GM12878 (cell line): ENCODE data around the gene PLA2G5. TPM values are rescaled to one million over a fixed set of nuclear protein-coding genes. Genes with fewer than 3 reads are reported as not detected.

Experiments used
- ATAC-seq: fragments of 200-7000 bp; cut with Tn5 transposase; 3 replicates; pipeline ENCODE4 v1.9.1; 2020; ENCODE audit warnings: mild to moderate bottlenecking, moderate library complexity
- BruUV-seq: library from RNA; stranded (reverse); fragments of 400-500 nt; replicated peaks from 2 replicates; lab custom pipeline; 2021; lab: Mats Ljungman, UMichigan
- CTCF ChIA-PET: fragments of 300-600 bp; sonication (Branson Sonifier 250); formaldehyde crosslinking; extraction: SDS; loops from one replicate; lab custom pipeline; 2021; ENCODE audit warnings: inconsistent platforms; lab: Yijun Ruan, JAX
- POLR2A ChIA-PET: fragments of 350-600 bp; formaldehyde crosslinking; extraction: SDS; loops from one replicate; lab custom pipeline; 2021; ENCODE audit warnings: inconsistent platforms; lab: Charles Lee
- RAD21 ChIA-PET: fragments of 300-600 bp; sonication (Branson Sonifier 250); formaldehyde crosslinking; loops from one replicate; lab custom pipeline; 2023; ENCODE audit warnings: antibody characterized with exemption; ENCODE audit not compliant: unreplicated experiment; lab: Charles Lee
- SMC1A ChIA-PET: fragments of 300-600 bp; sonication (Branson Sonifier 250); formaldehyde crosslinking; loops from one replicate; lab custom pipeline; 2023; ENCODE audit not compliant: unreplicated experiment, uncharacterized antibody; lab: Charles Lee
- DNase-seq: peaks from one replicate; pipeline ENCODE4 v3.0.0-alpha.2; 2011; ENCODE audit warnings: low read depth, low spot score
- FAIRE-seq: peaks from 3 replicates; lab custom pipeline; 2011; peaks lifted over from hg19 to GRCh38; lab: Jason Lieb, UNC
- H2AFZ ChIP-seq: 2 replicates; pipeline ENCODE4 v1.6.0; 2011; ENCODE audit warnings: low read depth, low read length, control low read depth; ENCODE audit not compliant: control insufficient read depth
- H3K27ac ChIP-seq: 2 replicates; pipeline ENCODE4 v1.5.1; 2011; ENCODE audit warnings: control low read depth; ENCODE audit not compliant: control insufficient read depth, insufficient read depth
- H3K27me3 ChIP-seq, 2 experiments: replicated peaks in 1 of 2; 2 replicates each; pipeline versions ENCODE4 v1.6.0 to v1.6.1; 2011; ENCODE audit warnings: low read length in 1 of 2; ENCODE audit not compliant: control insufficient read depth in 2 of 2, insufficient read depth in 2 of 2
- H3K36me3 ChIP-seq, 2 experiments: 2 replicates each; pipeline ENCODE4 v1.5.1; 2011; ENCODE audit warnings: low read length in 1 of 2; ENCODE audit not compliant: control insufficient read depth in 2 of 2, insufficient read depth in 2 of 2
- H3K4me1 ChIP-seq: 2 replicates; pipeline ENCODE4 v1.6.1; 2011; ENCODE audit warnings: mild to moderate bottlenecking, low read length, moderate library complexity, mixed read lengths; ENCODE audit not compliant: control insufficient read depth, insufficient read depth
- H3K4me2 ChIP-seq: 2 replicates; pipeline ENCODE4 v1.6.0; 2011; ENCODE audit warnings: control low read depth; ENCODE audit not compliant: control insufficient read depth, insufficient read depth
- H3K4me3 ChIP-seq: fragments of 200-600 bp; sonication (generic); 2 replicates; pipeline ENCODE4 v1.5.1; 2016
- H3K79me2 ChIP-seq: 2 replicates; pipeline ENCODE4 v1.6.0; 2011; ENCODE audit warnings: low read length; ENCODE audit not compliant: control insufficient read depth, insufficient read depth
- H3K9ac ChIP-seq: 2 replicates; pipeline ENCODE4 v1.8.0; 2011; ENCODE audit warnings: low read length, control low read depth, mixed read lengths; ENCODE audit not compliant: control insufficient read depth, insufficient read depth
- H3K9me3 ChIP-seq: replicated peaks from 3 replicates; pipeline ENCODE4 v1.5.1; 2011; ENCODE audit warnings: mild to moderate bottlenecking, low read length; ENCODE audit not compliant: control insufficient read depth, insufficient read depth
- H4K20me1 ChIP-seq: 2 replicates; pipeline ENCODE4 v1.6.0; 2011; ENCODE audit not compliant: control insufficient read depth, insufficient read depth
- RAD51 ChIP-seq: fragments of 450-650 bp; IDR thresholded peaks from 2 replicates; pipeline ENCODE4 v1.6.1; 2016; ENCODE audit warnings: moderate library complexity, mild to moderate bottlenecking, inconsistent platforms
- RB1 ChIP-seq: fragments of 450-650 bp; formaldehyde crosslinking; IDR thresholded peaks from 2 replicates; pipeline ENCODE4 v1.6.1; 2017; ENCODE audit warnings: mild to moderate bottlenecking, borderline replicate concordance
- RELA ChIP-seq: fragments of 450-650 bp; IDR thresholded peaks from 2 replicates; pipeline ENCODE4 v1.8.0; 2014; ENCODE audit warnings: borderline replicate concordance; ENCODE audit not compliant: partially characterized antibody
- WGBS: methylation state at CpG from one replicate; pipeline ENCODE4 v1.1.6; 2016; ENCODE audit warnings: low lambda C conversion rate; ENCODE audit not compliant: insufficient replicate concordance, insufficient coverage; ENCODE audit errors: missing lambda C conversion rate; 5-methylcytosine and 5-hydroxymethylcytosine counted together
- in situ Hi-C: fragments of 300-500 bp; cut with MboI; formaldehyde crosslinking; loops from 9 replicates; pipeline ENCODE4 v1.14.3; 2018; ENCODE audit warnings: mixed read lengths
- intact Hi-C: fragments of 100-400 bp; cut with micrococcal nuclease; formaldehyde crosslinking; loops from one replicate; pipeline ENCODE4 v1.14.2; 2022; ENCODE audit not compliant: unreplicated experiment
- polyA plus RNA-seq, 11 experiments: library from polyadenylated mRNA; depleted of rRNA in 4 of 11; unstranded in 6 of 11; stranded (reverse) in 5 of 11; fragments of >200 nt; fragmentation: Nextera tagmentation in 4 of 11; fragmentation: Illumina TruSeq in 1 of 11; extraction: Ambion mirVana in 4 of 11; extraction: Trizol in 1 of 11; gene quantifications; 1 replicate in 1 of 11; 2 replicates in 10 of 11; pipeline versions ENCODE4 v1.2.1 to v1.2.3, GENCODE V29; 2011 to 2016; ENCODE audit warnings: inconsistent platforms in 2 of 11, missing spikeins in 2 of 11, low read depth in 1 of 11
- total RNA-seq, 4 experiments: library from RNA; depleted of rRNA in 3 of 4; stranded (reverse); fragments of >200 nt in 3 of 4; fragmentation: Illumina TruSeq in 1 of 4; extraction: Trizol in 1 of 4; gene quantifications; 2 replicates each; pipeline versions ENCODE4 v1.2.1 to v1.2.3, GENCODE V29; 2013 to 2021
- TF ChIP-seq, protein P1 (sequence below): fragments of 450-650 bp; IDR thresholded peaks from 2 replicates; pipeline ENCODE4 v1.6.1; 2016; ENCODE audit warnings: mild to moderate bottlenecking

PLA2G5 gene
- total and polyA plus RNA-seq, 10 of the 15 experiments (the other 5 are each of a cell fraction or from before 2014, with no cell fraction given), result 0.10 to 0.19 (median 0.17) TPM; not detected in 7

DNA sequence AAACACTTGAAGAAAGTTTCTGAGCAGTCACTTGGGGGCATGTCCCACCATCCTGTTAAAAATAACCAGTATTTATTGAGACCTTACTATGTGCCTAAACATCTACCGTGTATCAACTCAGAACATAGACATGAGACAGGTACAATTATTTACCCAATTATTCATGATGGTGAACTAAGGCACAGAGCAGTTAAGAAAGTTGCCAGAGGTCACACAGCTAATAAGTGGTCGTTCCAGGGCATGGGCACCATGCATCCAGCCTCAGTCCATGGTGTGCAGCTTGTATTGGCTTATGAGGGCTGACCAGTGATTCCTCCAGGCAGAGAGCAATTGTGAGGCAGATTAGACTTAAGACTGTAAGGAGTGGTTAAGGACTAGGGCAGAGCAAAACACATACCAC, 5.4 kb downstream of the PLA2G5 start:
- no peak overlapping the region for H3K4me2 ChIP-seq
- TF ChIP-seq, protein P1, sequence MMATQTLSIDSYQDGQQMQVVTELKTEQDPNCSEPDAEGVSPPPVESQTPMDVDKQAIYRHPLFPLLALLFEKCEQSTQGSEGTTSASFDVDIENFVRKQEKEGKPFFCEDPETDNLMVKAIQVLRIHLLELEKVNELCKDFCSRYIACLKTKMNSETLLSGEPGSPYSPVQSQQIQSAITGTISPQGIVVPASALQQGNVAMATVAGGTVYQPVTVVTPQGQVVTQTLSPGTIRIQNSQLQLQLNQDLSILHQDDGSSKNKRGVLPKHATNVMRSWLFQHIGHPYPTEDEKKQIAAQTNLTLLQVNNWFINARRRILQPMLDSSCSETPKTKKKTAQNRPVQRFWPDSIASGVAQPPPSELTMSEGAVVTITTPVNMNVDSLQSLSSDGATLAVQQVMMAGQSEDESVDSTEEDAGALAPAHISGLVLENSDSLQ, result no peak
- TF ChIP-seq RB1, result no peak
- TF ChIP-seq, all 136 proteins: peak for 0
- Histone ChIP-seq H3K27me3 (no peaks in the 10 kb centered on the region), H2AFZ (no peak overlapping the region), H3K4me1 (peaks cover 33% of the 10 kb centered on the region), H3K27ac (no peak overlapping the region), H3K9ac (no peak overlapping the region), H3K36me3 (no peaks in the 10 kb centered on the region), H4K20me1 (no peaks in the 10 kb centered on the region), H3K79me2 (no peaks in the 10 kb centered on the region), H3K4me3 (no peak overlapping the region), H3K9me3 (no peaks in the 10 kb centered on the region)
- ChIA-PET RAD21 (no interaction called here), SMC1A (interaction anchor here (1.9 kb wide), 1 partner anchor 10 kb away, joined by 8 read pairs; no protein-coding TSS in a partner anchor), CTCF (interaction anchor here (1.3 to 2.3 kb wide), 3 partner anchors 17 to 138 kb away, joined by 3 to 5 read pairs (median 4); no protein-coding TSS in a partner anchor), POLR2A (interaction anchor here (0.7 to 1.0 kb wide), 5 partner anchors 9 to 72 kb away, joined by 3 to 7 read pairs (median 4); no protein-coding TSS in a partner anchor)
- FAIRE-seq (no peak), ATAC-seq (no peak), DNase-seq (no peak)
- in situ Hi-C loops (no loop called here), intact Hi-C loops (no loop called here)
- no TSS peak for BruUV-seq
- WGBS, result 41% methylated on average over 2 of the region's 2 CpGs

DNA sequence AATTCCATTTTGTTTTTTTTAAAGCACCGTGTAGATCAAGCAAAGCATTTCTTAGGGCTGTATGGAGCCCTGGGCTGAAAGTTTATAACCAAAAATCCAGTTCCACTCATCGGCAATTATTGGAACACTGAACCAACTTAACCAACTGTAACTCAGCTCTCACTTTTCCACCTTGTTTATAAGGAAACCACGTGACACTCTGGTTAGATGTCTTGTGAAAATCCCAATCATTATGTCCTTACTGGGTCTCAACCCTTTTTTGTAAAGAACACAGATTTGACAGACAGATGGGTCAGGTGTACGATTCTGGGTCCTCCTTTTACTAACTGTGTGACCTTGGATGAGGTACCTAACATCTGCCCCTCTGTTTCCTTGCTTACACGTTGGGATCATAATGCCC, 6.2 kb downstream of the PLA2G5 start:
- peaks cover 41% of the 10 kb centered on the region for H3K4me1 ChIP-seq
- CTCF ChIA-PET, result interaction anchor here (1.4 to 2.3 kb wide), 2 partner anchors 24 to 75 kb away, joined by 4 to 5 read pairs; no protein-coding TSS in a partner anchor
- RAD21 ChIA-PET, result no interaction called here
- H4K20me1 ChIP-seq, result no peaks in the 10 kb centered on the region
- H3K4me2 ChIP-seq, result no peak overlapping the region
- WGBS, result 56% methylated on average over 5 of the region's 5 CpGs
- DNase-seq (no peak), FAIRE-seq (no peak), ATAC-seq (no peak)
- H3K27me3 ChIP-seq, result no peaks in the 10 kb centered on the region
- no peak overlapping the region for H3K9ac ChIP-seq
- H3K4me3 ChIP-seq, result no peak overlapping the region
- peak; percentile 68; the same call in 1 of the 2 replicates for TF ChIP-seq RAD51
- TF ChIP-seq RELA, result no peak
- BruUV-seq, result no TSS peak
- no peak overlapping the region for H2AFZ ChIP-seq
- H3K79me2 ChIP-seq, result no peaks in the 10 kb centered on the region
- H3K27ac ChIP-seq, result no peak overlapping the region
- no peaks in the 10 kb centered on the region for H3K36me3 ChIP-seq
- SMC1A ChIA-PET, result interaction anchor here (1.9 kb wide), 1 partner anchor 11 kb away, joined by 8 read pairs; no protein-coding TSS in a partner anchor
- in situ Hi-C loops (no loop called here), intact Hi-C loops (no loop called here)
- H3K9me3 ChIP-seq, result no peaks in the 10 kb centered on the region
- POLR2A ChIA-PET, result interaction anchor here (0.7 kb wide), 1 partner anchor 12 kb away, joined by 3 read pairs; no protein-coding TSS in a partner anchor
